ENCODE results near the gene PTPN7. TPM values are rescaled to one million over a fixed set of nuclear protein-coding genes. Genes with fewer than 3 reads are reported as not detected.

The PTPN7 gene
- total RNA-seq, 1 experiment from 2014 or later, result not detected

GRCh38 chr1:202204065-202204464 is 43.7 kb upstream of the PTPN7 start:
- CTCF ChIA-PET, result interaction anchor here (0.6 to 1.0 kb wide), 2 partner anchors 11 to 12 kb away, joined by 3 to 4 read pairs; no protein-coding TSS in a partner anchor
- H3K4me1 Mint-ChIP-seq (ENCODE audit: insufficient read depth, unreplicated experiment), result peaks cover 20% of the 10 kb centered on the region
- H3K9me3 Mint-ChIP-seq (ENCODE audit: unreplicated experiment), result no peaks in the 10 kb centered on the region
- DNase-seq (ENCODE audit: unreplicated experiment), result no peak
- TF ChIP-seq CTCF (IDR thresholded peaks at IDR 0.05; ENCODE audit: unreplicated experiment), result no peak
- H3K27ac Mint-ChIP-seq (ENCODE audit: low read depth, unreplicated experiment), result no peak overlapping the region
- BruUV-seq (replicated peaks), result no TSS peak
- POLR2A ChIA-PET, result no interaction called here
- H3K4me3 Mint-ChIP-seq (ENCODE audit: unreplicated experiment), result no peak overlapping the region
- intact Hi-C loops (cut with micrococcal nuclease), result no loop called here
- H3K36me3 Mint-ChIP-seq (ENCODE audit: insufficient read depth, unreplicated experiment), result no peaks in the 10 kb centered on the region
- H3K27me3 Mint-ChIP-seq (ENCODE audit: insufficient read depth, unreplicated experiment), result no peaks in the 10 kb centered on the region

- no peak for TF ChIP-seq CTCF (IDR thresholded peaks at IDR 0.05; ENCODE audit: unreplicated experiment)
- Mint-ChIP-seq H3K27ac (ENCODE audit: low read depth, unreplicated experiment) (no peak overlapping the region), H3K9me3 (ENCODE audit: unreplicated experiment) (no peaks in the 10 kb centered on the region), H3K4me1 (ENCODE audit: insufficient read depth, unreplicated experiment) (peaks cover 26% of the 10 kb centered on the region), H3K36me3 (ENCODE audit: insufficient read depth, unreplicated experiment) (no peaks in the 10 kb centered on the region), H3K4me3 (ENCODE audit: unreplicated experiment) (no peak overlapping the region), H3K27me3 (ENCODE audit: insufficient read depth, unreplicated experiment) (no peaks in the 10 kb centered on the region)
- BruUV-seq (replicated peaks), result no TSS peak
- ChIA-PET POLR2A (interaction anchor here (1.5 kb wide), 1 partner anchor 10 kb away, joined by 3 read pairs; the partner anchor contains the start of gene LGR6), CTCF (interaction anchor here (0.6 to 21.3 kb wide), 6 partner anchors 10 to 120 kb away, joined by 3 to 954 read pairs (median 6); partner anchors contain the start of gene LGR6)
- intact Hi-C loops (cut with micrococcal nuclease), result no loop called here
- no peak for DNase-seq (ENCODE audit: unreplicated experiment)
Measured at GRCh38 chr1:202203238-202204039, 43.0 kb upstream of the PTPN7 start.

- POLR2A ChIA-PET, result interaction anchor here (1.5 kb wide), 1 partner anchor 9 kb away, joined by 3 read pairs; the partner anchor contains the start of gene LGR6
- no peaks in the 10 kb centered on the region for H3K27me3 Mint-ChIP-seq (ENCODE audit: insufficient read depth, unreplicated experiment)
- intact Hi-C loops (cut with micrococcal nuclease), result no loop called here
- H3K9me3 Mint-ChIP-seq (ENCODE audit: unreplicated experiment), result no peaks in the 10 kb centered on the region
- no peaks in the 10 kb centered on the region for H3K36me3 Mint-ChIP-seq (ENCODE audit: insufficient read depth, unreplicated experiment)
- no TSS peak for BruUV-seq (replicated peaks)
- peaks cover 31% of the 10 kb centered on the region for H3K4me1 Mint-ChIP-seq (ENCODE audit: insufficient read depth, unreplicated experiment)
- TF ChIP-seq CTCF (IDR thresholded peaks at IDR 0.05; ENCODE audit: unreplicated experiment), result no peak
- no peak overlapping the region for H3K4me3 Mint-ChIP-seq (ENCODE audit: unreplicated experiment)
- no peak for DNase-seq (ENCODE audit: unreplicated experiment)
- CTCF ChIA-PET, result interaction anchor here (0.6 to 21.3 kb wide), 6 partner anchors 10 to 121 kb away, joined by 3 to 954 read pairs (median 6); partner anchors contain the start of gene LGR6
- no peak overlapping the region for H3K27ac Mint-ChIP-seq (ENCODE audit: low read depth, unreplicated experiment)
Measured at GRCh38 chr1:202202500-202203168, 42.2 kb upstream of the PTPN7 start.

- peaks cover 26% of the 10 kb centered on the region for H3K4me1 Mint-ChIP-seq (ENCODE audit: insufficient read depth, unreplicated experiment)
- POLR2A ChIA-PET, result interaction anchor here (1.5 kb wide), 1 partner anchor 9 kb away, joined by 3 read pairs; the partner anchor contains the start of gene LGR6
- CTCF ChIA-PET, result interaction anchor here (0.7 to 21.3 kb wide), 7 partner anchors 9 to 122 kb away, joined by 3 to 954 read pairs (median 9); partner anchors contain the start of gene LGR6
- H3K4me3 Mint-ChIP-seq (ENCODE audit: unreplicated experiment), result no peak overlapping the region
- H3K27ac Mint-ChIP-seq (ENCODE audit: low read depth, unreplicated experiment), result no peak overlapping the region
- no peaks in the 10 kb centered on the region for H3K27me3 Mint-ChIP-seq (ENCODE audit: insufficient read depth, unreplicated experiment)
- no peak for DNase-seq (ENCODE audit: unreplicated experiment)
- no peaks in the 10 kb centered on the region for H3K9me3 Mint-ChIP-seq (ENCODE audit: unreplicated experiment)
- intact Hi-C loops (cut with micrococcal nuclease), result no loop called here
- no peaks in the 10 kb centered on the region for H3K36me3 Mint-ChIP-seq (ENCODE audit: insufficient read depth, unreplicated experiment)
- BruUV-seq (replicated peaks), result no TSS peak
- TF ChIP-seq CTCF (IDR thresholded peaks at IDR 0.05; ENCODE audit: unreplicated experiment), result no peak
Measured at GRCh38 chr1:202201971-202202370, 41.6 kb upstream of the PTPN7 start.

Measured in MCF 10A (cell line).